Neuronal stem cell (in vitro differentiated cells): ENCODE data around the gene DOCK7.
"Not testable (repeated sequence)": the region's sequence is repeated elsewhere in the genome, so short reads cannot be mapped to it uniquely, and the experiment has no call there.

Experiments used
- DNase-seq: peaks from one replicate; pipeline ENCODE4 v3.0.0-alpha.2; 2013; ENCODE audit warnings: low spot score
- H2AFZ ChIP-seq: one replicate; pipeline ENCODE4 v1.6.1; 2013; ENCODE audit warnings: mild to moderate bottlenecking, low read length, inconsistent platforms
- H2AK5ac ChIP-seq: 2 replicates; pipeline ENCODE4 v1.6.1; 2013; ENCODE audit warnings: low read depth, mild to moderate bottlenecking, inconsistent platforms, low read length, moderate library complexity, mixed read lengths
- H2BK120ac ChIP-seq: 2 replicates; pipeline ENCODE4 v1.6.1; 2013; ENCODE audit warnings: low read depth, mild to moderate bottlenecking, inconsistent platforms, low read length, moderate library complexity, mixed read lengths
- H2BK12ac ChIP-seq: one replicate; pipeline ENCODE4 v1.6.1; 2013; ENCODE audit warnings: low read length, inconsistent platforms
- H2BK15ac ChIP-seq: 2 replicates; pipeline ENCODE4 v1.6.1; 2013; ENCODE audit warnings: mild to moderate bottlenecking, low read length, inconsistent platforms, mixed read lengths
- H2BK5ac ChIP-seq: one replicate; pipeline ENCODE4 v1.6.1; 2013; ENCODE audit warnings: inconsistent platforms, mild to moderate bottlenecking, low read length, moderate library complexity
- H3K14ac ChIP-seq: one replicate; pipeline ENCODE4 v1.6.1; 2013; ENCODE audit warnings: low read length, inconsistent platforms
- H3K18ac ChIP-seq: 2 replicates; pipeline ENCODE4 v1.6.1; 2013; ENCODE audit warnings: low read length, inconsistent platforms
- H3K23ac ChIP-seq: 2 replicates; pipeline ENCODE4 v1.6.1; 2013; ENCODE audit warnings: low read depth, mild to moderate bottlenecking, mixed read lengths, low read length, inconsistent platforms; ENCODE audit not compliant: poor library complexity
- H3K27ac ChIP-seq: replicated peaks from 3 replicates; pipeline ENCODE4 v1.5.1; 2013; ENCODE audit warnings: low read length, inconsistent platforms
- H3K27me3 ChIP-seq, 3 experiments: 2 replicates each; pipeline ENCODE4 v1.6.1; 2013; ENCODE audit warnings: low read length in 3 of 3, mild to moderate bottlenecking in 2 of 3, inconsistent platforms in 1 of 3, low read depth in 1 of 3, mixed read lengths in 1 of 3, moderate library complexity in 1 of 3; ENCODE audit not compliant: control insufficient read depth in 3 of 3, insufficient read depth in 3 of 3
- H3K36me3 ChIP-seq, 2 donors: replicated peaks in 1 of 2; 2 replicates each; pipeline ENCODE4 v1.6.1; 2013; ENCODE audit warnings: low read length in 2 of 2; ENCODE audit not compliant: control insufficient read depth in 2 of 2, insufficient read depth in 2 of 2
- H3K4ac ChIP-seq: 2 replicates; pipeline ENCODE4 v1.6.1; 2013; ENCODE audit warnings: inconsistent platforms, mild to moderate bottlenecking, low read length, moderate library complexity
- H3K4me1 ChIP-seq, 2 donors: 1 replicate in 1 of 2; 2 replicates in 1 of 2; pipeline ENCODE4 v1.6.1; 2013; ENCODE audit warnings: low read length in 2 of 2, low read depth in 1 of 2; ENCODE audit not compliant: control insufficient read depth in 2 of 2, insufficient read depth in 1 of 2
- H3K4me2 ChIP-seq: one replicate; pipeline ENCODE4 v1.6.1; 2013; ENCODE audit warnings: mild to moderate bottlenecking, low read length, inconsistent platforms; ENCODE audit not compliant: insufficient read depth, poor library complexity, severe bottlenecking
- H3K4me3 ChIP-seq, 2 donors: 2 replicates each; pipeline ENCODE4 v1.5.1; 2013; ENCODE audit warnings: low read length in 2 of 2, mild to moderate bottlenecking in 2 of 2, inconsistent platforms in 1 of 2, moderate library complexity in 1 of 2
- H3K79me1 ChIP-seq: one replicate; pipeline ENCODE4 v1.6.1; 2013; ENCODE audit warnings: low read depth, mild to moderate bottlenecking, inconsistent platforms, low read length, moderate library complexity
- H3K9ac ChIP-seq: one replicate; pipeline ENCODE4 v1.6.1; 2013; ENCODE audit warnings: mild to moderate bottlenecking, low read depth, low read length, inconsistent platforms; ENCODE audit not compliant: poor library complexity
- H3K9me3 ChIP-seq, 2 donors: replicated peaks in 1 of 2; 2 replicates each; pipeline versions ENCODE3 to v1.6.1; 2013; ENCODE audit warnings: low read length in 2 of 2, mild to moderate bottlenecking in 2 of 2, inconsistent platforms in 1 of 2, low read depth in 1 of 2, mixed read lengths in 1 of 2, moderate library complexity in 1 of 2; ENCODE audit not compliant: control insufficient read depth in 2 of 2, insufficient read depth in 1 of 2
- H4K8ac ChIP-seq: one replicate; pipeline ENCODE4 v1.6.1; 2013; ENCODE audit warnings: low read depth, mild to moderate bottlenecking, inconsistent platforms, low read length, moderate library complexity
- H4K91ac ChIP-seq: one replicate; pipeline ENCODE4 v1.6.1; 2013; ENCODE audit warnings: low read length, low read depth, mild to moderate bottlenecking, inconsistent platforms; ENCODE audit not compliant: poor library complexity
- WGBS, 2 donors: extraction: QIAGEN DNeasy Blood & Tissue Kit; methylation state at CpG; one replicate each; pipeline ENCODE4 v1.1.7; 2013; ENCODE audit warnings: missing lambda C conversion rate in 2 of 2, mixed read lengths in 1 of 2; ENCODE audit not compliant: insufficient read length in 2 of 2, insufficient replicate concordance in 1 of 2; ENCODE audit errors: extremely low coverage in 2 of 2; 5-methylcytosine and 5-hydroxymethylcytosine counted together

Gene DOCK7

DNA sequence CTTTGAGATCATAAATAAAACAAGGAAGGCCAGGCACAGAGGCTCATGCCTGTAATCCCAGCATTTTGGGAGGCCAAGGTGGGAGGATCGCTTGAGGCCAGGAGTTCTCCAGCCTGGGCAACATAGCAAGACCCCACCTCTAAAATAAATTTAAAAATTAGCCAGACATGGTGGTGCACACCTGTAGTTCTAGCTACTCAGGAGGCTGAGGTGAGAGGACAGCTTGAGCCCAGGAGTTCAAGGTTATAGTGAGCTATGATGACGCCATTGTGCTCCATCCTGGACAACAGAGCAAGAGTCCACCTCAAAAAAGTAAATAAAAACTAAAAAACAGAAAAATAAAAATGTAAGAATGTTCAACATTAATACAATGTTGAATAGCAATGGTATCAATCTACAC, 10.4 kb downstream of the DOCK7 start:
- not testable (repeated sequence) for H3K27ac ChIP-seq, H2AK5ac ChIP-seq, H2BK12ac ChIP-seq, H2BK120ac ChIP-seq, H2BK5ac ChIP-seq, H3K79me1 ChIP-seq, H3K23ac ChIP-seq, H3K27me3 ChIP-seq, H3K9ac ChIP-seq, H2BK15ac ChIP-seq, H4K91ac ChIP-seq, H3K4me2 ChIP-seq, DNase-seq, H3K18ac ChIP-seq, H2AFZ ChIP-seq, H3K4me3 ChIP-seq, H3K4ac ChIP-seq, H3K14ac ChIP-seq, H4K8ac ChIP-seq, H3K4me1 ChIP-seq
- no CpG with 5 or more reads among the region's 2 CpGs for WGBS, 2 donors
- Histone ChIP-seq H3K9me3 (peaks cover 0 to 26% of the 10 kb centered on the region in 2 donors), H3K36me3 (peaks cover 0 to 22% of the 10 kb centered on the region in 2 donors)

DNA sequence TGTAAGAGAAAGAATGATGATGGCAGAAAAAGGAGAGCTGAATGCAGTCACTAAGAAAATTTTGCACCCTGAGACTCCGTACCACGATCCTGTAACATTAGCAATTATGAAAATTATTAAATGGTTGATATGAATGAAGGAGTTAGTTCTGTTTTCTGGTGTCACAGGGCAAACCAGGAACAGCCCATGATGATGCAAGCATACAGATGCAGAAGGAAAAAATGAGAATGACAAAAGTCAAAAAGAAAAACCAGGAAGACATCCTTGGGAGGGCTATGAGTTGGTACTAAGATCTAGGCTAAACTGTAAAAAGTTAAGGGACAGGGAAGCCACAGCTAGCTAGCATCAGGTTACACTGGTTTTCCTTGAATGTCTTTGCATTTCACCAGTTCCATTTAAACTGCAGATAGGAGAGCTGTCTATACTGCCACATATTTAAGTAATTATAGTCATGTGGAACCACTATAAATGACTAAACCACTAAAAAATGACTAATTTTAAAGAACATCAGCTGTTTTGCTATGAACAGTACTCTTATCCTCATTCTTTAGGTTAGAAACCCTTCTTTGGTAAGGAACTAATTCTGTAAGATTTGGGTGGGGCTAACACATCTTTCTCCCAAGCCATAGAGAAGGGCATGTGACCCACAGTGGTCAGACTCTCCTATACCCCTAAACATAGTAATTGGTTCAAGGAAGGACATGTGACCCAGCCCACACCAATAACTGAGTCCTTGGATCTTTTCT, 11.4 kb downstream of the DOCK7 start:
- Histone ChIP-seq H3K9me3 (peaks cover 0 to 22% of the 10 kb centered on the region in 2 donors), H3K27me3 (no peaks in the 10 kb centered on the region), H2BK12ac (no peak overlapping the region), H3K9ac (no peak overlapping the region), H2AFZ (no peak overlapping the region), H3K4me3 (no peak overlapping the region), H2BK15ac (no peak overlapping the region), H3K79me1 (peaks cover 3% of the 10 kb centered on the region), H3K14ac (no peak overlapping the region), H4K8ac (no peak overlapping the region), H3K4me1 (peaks cover 0 to 3% of the 10 kb centered on the region in 2 donors), H3K27ac (no peak overlapping the region), H4K91ac (no peak overlapping the region), H3K4me2 (no peak overlapping the region), H3K36me3 (peaks cover 0 to 16% of the 10 kb centered on the region in 2 donors), H3K23ac (no peak overlapping the region), H2AK5ac (no peak overlapping the region), H2BK120ac (no peak overlapping the region), H3K18ac (no peak overlapping the region), H2BK5ac (no peak overlapping the region), H3K4ac (no peak overlapping the region)
- DNase-seq = no peak
- WGBS, 2 donors = no CpG with 5 or more reads among the region's 2 CpGs

GRCh38 chr1:62673629-62674028, 14.6 kb downstream of the DOCK7 start:
- whole genome bisulfite sequencing, 2 donors = 100% methylated on average over 1 of the region's 1 CpG; no CpG with 5 or more reads in 1 of the 2 donors
- no peak overlapping the region for H3K4me3 ChIP-seq
- H3K27me3 ChIP-seq = no peaks in the 10 kb centered on the region
- H2AFZ ChIP-seq = no peak overlapping the region
- no peak overlapping the region for H3K9ac ChIP-seq
- peaks cover 0 to 12% of the 10 kb centered on the region in 2 donors for H3K36me3 ChIP-seq
- no peak overlapping the region for H3K27ac ChIP-seq
- no peak overlapping the region for H2BK5ac ChIP-seq
- no peak overlapping the region for H4K8ac ChIP-seq
- peaks cover 3% of the 10 kb centered on the region for H3K79me1 ChIP-seq
- H2AK5ac ChIP-seq = no peak overlapping the region
- no peak overlapping the region for H3K23ac ChIP-seq
- H2BK15ac ChIP-seq = no peak overlapping the region
- DNase-seq = no peak
- peaks cover 0 to 3% of the 10 kb centered on the region in 2 donors for H3K4me1 ChIP-seq
- H3K9me3 ChIP-seq = peaks cover 0 to 18% of the 10 kb centered on the region in 2 donors
- no peak overlapping the region for H3K14ac ChIP-seq
- H3K4me2 ChIP-seq = no peak overlapping the region
- no peak overlapping the region for H3K18ac ChIP-seq
- H2BK12ac ChIP-seq = no peak overlapping the region
- H4K91ac ChIP-seq = no peak overlapping the region
- H3K4ac ChIP-seq = no peak overlapping the region
- no peak overlapping the region for H2BK120ac ChIP-seq

DNA sequence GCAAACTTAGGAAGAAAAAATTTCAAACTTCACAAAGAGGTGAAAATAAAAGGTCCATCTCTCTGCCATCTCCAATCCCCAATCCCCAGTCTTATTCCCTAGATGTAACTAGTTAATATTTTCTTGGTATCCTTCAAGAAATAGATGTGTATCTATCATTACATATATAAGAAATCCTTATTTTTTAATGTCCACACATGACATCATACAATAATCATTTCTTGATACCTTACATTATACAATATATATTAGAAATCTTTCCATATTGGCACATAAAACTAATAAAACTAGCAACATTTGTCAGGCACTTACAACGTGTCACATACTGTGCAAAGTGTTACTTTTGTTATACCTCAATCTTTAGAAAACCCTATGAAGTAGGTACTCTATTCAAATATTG, 16.2 kb downstream of the DOCK7 start:
- Histone ChIP-seq H2BK12ac (no peak overlapping the region), H3K14ac (no peak overlapping the region), H2AK5ac (no peak overlapping the region), H3K79me1 (peaks cover 3% of the 10 kb centered on the region), H2AFZ (no peak overlapping the region), H3K36me3 (peaks cover 0 to 12% of the 10 kb centered on the region in 2 donors), H3K27ac (no peak overlapping the region), H3K9ac (no peak overlapping the region), H3K4ac (no peak overlapping the region), H2BK15ac (no peak overlapping the region), H3K4me1 (peaks cover 0 to under 1% of the 10 kb centered on the region in 2 donors), H3K18ac (no peak overlapping the region), H3K23ac (no peak overlapping the region), H3K4me3 (no peak overlapping the region), H2BK5ac (no peak overlapping the region), H3K27me3 (no peaks in the 10 kb centered on the region), H2BK120ac (no peak overlapping the region), H3K4me2 (no peak overlapping the region), H3K9me3 (peaks cover 0 to 18% of the 10 kb centered on the region in 2 donors), H4K8ac (no peak overlapping the region), H4K91ac (no peak overlapping the region)
- no peak for DNase-seq
- no CpG with 5 or more reads among the region's 1 CpG for WGBS, 2 donors
